Tibial nerve (tissue), 4 donors: ENCODE data around the gene GPR62. TPM values are rescaled to one million over a fixed set of nuclear protein-coding genes. Genes with fewer than 3 reads are reported as not detected.

Source experiments
- DNase-seq, 2 donors: peaks; one replicate each; pipeline ENCODE4 v3.0.0-alpha.2; 2019; ENCODE audit warnings: low spot score in 2 of 2
- H3K27ac ChIP-seq, 4 donors: fragments of 200-600 bp; sonication (generic) in 3 of 4; one replicate each; pipeline ENCODE4 v1.5.1; 2017 to 2019; ENCODE audit warnings: mild to moderate bottlenecking in 1 of 4
- H3K27me3 ChIP-seq, 2 donors: fragments of 200-600 bp; sonication (generic) in 1 of 2; one replicate each; pipeline versions ENCODE4 v1.5.1 to v1.6.0; 2017 to 2019
- H3K36me3 ChIP-seq, 3 donors: fragments of 200-600 bp; sonication (generic); one replicate each; pipeline ENCODE4 v1.5.1; 2018 to 2019
- H3K4me1 ChIP-seq, 4 donors: fragments of 200-600 bp; sonication (generic) in 3 of 4; one replicate each; pipeline ENCODE4 v1.5.1; 2017 to 2019
- H3K4me3 ChIP-seq, 4 donors: fragments of 200-600 bp; sonication (generic) in 3 of 4; one replicate each; pipeline ENCODE4 v1.5.1; 2017 to 2019; ENCODE audit warnings: mild to moderate bottlenecking in 1 of 4, moderate library complexity in 1 of 4
- H3K9me3 ChIP-seq, 4 donors: fragments of 200-600 bp; sonication (generic) in 3 of 4; one replicate each; pipeline ENCODE4 v1.5.1; 2017 to 2019
- EP300 ChIP-seq, 2 donors: sonication (generic); formaldehyde crosslinking; IDR thresholded peaks; one replicate each; pipeline ENCODE4 v1.6.1; 2017; ENCODE audit warnings: antibody characterized with exemption in 2 of 2, mild to moderate bottlenecking in 1 of 2
- POLR2A ChIP-seq, 2 donors: fragments of 450-650 bp; IDR thresholded peaks; one replicate each; pipeline ENCODE4 v1.6.1; 2017; ENCODE audit warnings: antibody characterized with exemption in 2 of 2, mild to moderate bottlenecking in 2 of 2, moderate library complexity in 2 of 2
- WGBS, 2 donors: methylation state at CpG; one replicate each; pipeline ENCODE4 v1.1.5; 2018; 5-methylcytosine and 5-hydroxymethylcytosine counted together
- total RNA-seq, 4 donors: library from RNA; depleted of rRNA; stranded (reverse); fragments of >200 nt; gene quantifications; one replicate each; pipeline ENCODE4 v1.1.0, GENCODE V29; 2016
- TF ChIP-seq, protein P1 (sequence below), 5 experiments: fragments of 200-600 bp in 3 of 5; fragments of 450-650 bp in 2 of 5; sonication (generic) in 3 of 5; IDR thresholded peaks; one replicate each; pipeline ENCODE4 v1.5.1; 2016 to 2019; ENCODE audit warnings: antibody characterized with exemption in 5 of 5, mild to moderate bottlenecking in 3 of 5, moderate library complexity in 2 of 5

Gene GPR62
- total RNA-seq, 4 donors from 2014 or later = 0.87 to 1.0 TPM; not detected in 2

DNA sequence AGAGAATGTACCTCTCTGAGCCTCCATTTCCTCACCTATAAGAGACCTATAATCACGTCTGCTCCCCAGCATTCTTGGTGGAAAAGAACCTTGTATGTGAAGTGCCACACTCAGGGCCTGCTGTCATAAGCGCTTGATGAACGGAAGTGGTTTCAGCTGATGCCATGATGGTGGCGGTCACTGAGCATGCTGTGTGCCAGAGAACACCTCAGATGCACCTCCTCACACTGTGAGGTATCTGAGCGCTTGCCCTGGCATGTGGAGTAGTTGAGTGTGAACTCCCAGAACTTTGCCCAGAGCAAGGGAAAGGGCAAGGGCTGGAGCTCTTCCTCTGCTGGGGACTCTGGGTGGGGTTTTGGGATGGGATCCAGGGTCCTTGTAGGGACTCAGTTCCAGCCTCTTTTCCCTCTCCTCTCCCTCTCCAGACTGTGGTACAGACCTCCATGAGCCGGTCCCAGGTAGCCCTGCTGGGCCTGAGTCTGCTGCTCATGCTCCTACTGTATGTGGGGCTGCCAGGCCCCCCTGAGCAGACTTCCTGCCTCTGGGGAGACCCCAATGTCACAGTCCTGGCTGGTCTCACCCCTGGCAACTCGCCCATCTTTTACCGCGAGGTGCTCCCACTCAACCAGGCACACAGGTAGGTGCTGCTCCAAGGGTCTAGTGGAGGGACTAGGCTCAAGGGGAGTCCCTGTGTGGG, 22.4 kb downstream of the GPR62 start:
- Histone ChIP-seq H3K27me3 (no peaks in the 10 kb centered on the region), H3K4me1 (peaks cover 0 to 58% (median 34%) of the 10 kb centered on the region in 4 donors), H3K27ac (peak overlapping the region in 1 of 4 donors; percentile 35), H3K9me3 (no peaks in the 10 kb centered on the region), H3K36me3 (peaks cover 0 to 10% (median 0%) of the 10 kb centered on the region in 3 donors), H3K4me3 (no peak overlapping the region)
- no peak for TF ChIP-seq POLR2A (IDR thresholded peaks at IDR 0.05)
- no peak for DNase-seq
- 90 to 94% methylated on average over 9 of the region's 9 CpGs for WGBS, 2 donors

DNA sequence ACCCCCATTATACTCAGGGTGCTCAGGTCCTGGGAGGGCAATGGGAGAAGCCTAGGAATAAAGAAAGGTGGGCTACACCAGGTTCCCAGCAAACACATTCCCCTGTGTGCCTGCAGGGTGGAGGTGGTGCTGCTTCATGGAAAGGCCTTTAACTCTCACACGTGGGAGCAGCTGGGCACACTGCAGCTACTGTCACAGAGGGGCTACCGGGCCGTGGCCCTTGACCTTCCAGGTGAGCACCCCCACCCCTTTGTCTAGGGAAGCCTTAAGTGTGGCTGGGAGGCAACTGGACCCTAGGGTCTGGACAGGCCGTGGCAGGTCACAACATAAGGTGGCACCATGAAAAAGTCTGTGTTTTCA, 22.9 kb downstream of the GPR62 start:
- Histone ChIP-seq H3K4me1 (peaks cover 0 to 54% (median 36%) of the 10 kb centered on the region in 4 donors), H3K9me3 (no peaks in the 10 kb centered on the region), H3K27ac (no peak overlapping the region), H3K36me3 (peaks cover 0 to 10% (median 0%) of the 10 kb centered on the region in 3 donors), H3K4me3 (no peak overlapping the region), H3K27me3 (no peaks in the 10 kb centered on the region)
- no peak for TF ChIP-seq POLR2A (IDR thresholded peaks at IDR 0.05)
- TF ChIP-seq, protein P1, sequence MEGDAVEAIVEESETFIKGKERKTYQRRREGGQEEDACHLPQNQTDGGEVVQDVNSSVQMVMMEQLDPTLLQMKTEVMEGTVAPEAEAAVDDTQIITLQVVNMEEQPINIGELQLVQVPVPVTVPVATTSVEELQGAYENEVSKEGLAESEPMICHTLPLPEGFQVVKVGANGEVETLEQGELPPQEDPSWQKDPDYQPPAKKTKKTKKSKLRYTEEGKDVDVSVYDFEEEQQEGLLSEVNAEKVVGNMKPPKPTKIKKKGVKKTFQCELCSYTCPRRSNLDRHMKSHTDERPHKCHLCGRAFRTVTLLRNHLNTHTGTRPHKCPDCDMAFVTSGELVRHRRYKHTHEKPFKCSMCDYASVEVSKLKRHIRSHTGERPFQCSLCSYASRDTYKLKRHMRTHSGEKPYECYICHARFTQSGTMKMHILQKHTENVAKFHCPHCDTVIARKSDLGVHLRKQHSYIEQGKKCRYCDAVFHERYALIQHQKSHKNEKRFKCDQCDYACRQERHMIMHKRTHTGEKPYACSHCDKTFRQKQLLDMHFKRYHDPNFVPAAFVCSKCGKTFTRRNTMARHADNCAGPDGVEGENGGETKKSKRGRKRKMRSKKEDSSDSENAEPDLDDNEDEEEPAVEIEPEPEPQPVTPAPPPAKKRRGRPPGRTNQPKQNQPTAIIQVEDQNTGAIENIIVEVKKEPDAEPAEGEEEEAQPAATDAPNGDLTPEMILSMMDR (IDR thresholded peaks at IDR 0.05) = no peak
- TF ChIP-seq EP300 (IDR thresholded peaks at IDR 0.05) = no peak
- WGBS, 2 donors = 74 to 77% methylated on average over 4 of the region's 4 CpGs
- DNase-seq = no peak

DNA sequence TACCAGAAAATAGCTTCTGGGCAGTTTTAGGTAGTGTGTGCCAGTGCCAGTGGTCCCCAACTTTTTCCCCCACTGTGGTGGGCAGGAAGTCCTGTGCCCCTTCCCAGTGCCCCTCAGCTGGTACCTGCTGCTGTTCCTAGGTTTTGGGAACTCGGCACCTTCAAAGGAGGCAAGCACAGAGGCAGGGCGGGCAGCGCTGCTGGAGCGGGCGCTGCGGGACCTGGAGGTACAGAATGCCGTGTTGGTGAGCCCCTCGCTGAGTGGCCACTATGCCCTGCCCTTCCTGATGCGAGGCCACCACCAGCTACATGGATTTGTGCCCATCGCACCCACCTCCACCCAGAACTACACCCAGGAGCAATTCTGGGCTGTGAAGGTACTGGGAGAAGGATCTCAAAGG, 25.1 kb downstream of the GPR62 start:
- Histone ChIP-seq H3K9me3 (no peaks in the 10 kb centered on the region), H3K27ac (no peak overlapping the region), H3K27me3 (no peaks in the 10 kb centered on the region), H3K4me1 (peaks cover 0 to 59% (median 30%) of the 10 kb centered on the region in 4 donors), H3K4me3 (no peak overlapping the region), H3K36me3 (peaks cover 0 to 13% (median 0%) of the 10 kb centered on the region in 3 donors)
- no peak for DNase-seq
- WGBS, 2 donors = 96% methylated on average over 10 of the region's 10 CpGs; no CpG with 5 or more reads in 1 of the 2 donors
- TF ChIP-seq, protein P1 (IDR thresholded peaks at IDR 0.05) = no peak
- no peak for TF ChIP-seq POLR2A (IDR thresholded peaks at IDR 0.05)
- no peak for TF ChIP-seq EP300 (IDR thresholded peaks at IDR 0.05)

DNA sequence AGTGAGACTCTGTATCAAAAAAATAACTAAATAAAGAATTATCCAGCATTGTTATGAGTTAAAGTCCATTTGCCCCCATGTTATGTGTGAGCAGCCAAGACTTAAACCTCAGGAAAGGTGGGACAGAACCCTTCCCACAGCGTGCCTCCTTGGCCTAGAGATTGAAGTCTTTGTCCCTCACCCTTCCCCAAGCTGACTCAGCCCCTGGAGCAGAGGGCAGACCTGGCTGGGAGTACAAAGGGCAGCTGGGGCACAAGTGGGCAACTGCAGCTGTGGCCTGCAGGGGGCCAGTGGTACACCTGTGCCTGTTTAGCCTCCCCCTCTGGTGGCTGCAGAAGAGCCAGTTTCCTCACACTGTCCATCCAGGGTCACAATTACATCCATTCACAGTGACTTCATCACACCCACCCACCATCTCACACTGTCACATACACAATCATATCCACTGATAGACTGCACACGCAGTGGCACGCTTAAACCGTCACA, 27.2 kb downstream of the GPR62 start:
- H3K4me3 ChIP-seq = peak overlapping the region; percentile 53 to 76 (median 60)
- peak overlapping the region; percentile 81 to 96 (median 93) for H3K27ac ChIP-seq
- H3K4me1 ChIP-seq = peaks cover 0 to 42% (median 20%) of the 10 kb centered on the region in 4 donors
- peaks cover 0 to 32% (median 0%) of the 10 kb centered on the region in 3 donors for H3K36me3 ChIP-seq
- TF ChIP-seq EP300 (IDR thresholded peaks at IDR 0.05) = no peak
- TF ChIP-seq, protein P1 (IDR thresholded peaks at IDR 0.05) = peak in 1 of 5 experiments; percentile 43
- no peaks in the 10 kb centered on the region for H3K9me3 ChIP-seq
- WGBS, 2 donors = 7 to 13% methylated on average over 4 of the region's 4 CpGs
- DNase-seq = no peak
- no peaks in the 10 kb centered on the region for H3K27me3 ChIP-seq

DNA sequence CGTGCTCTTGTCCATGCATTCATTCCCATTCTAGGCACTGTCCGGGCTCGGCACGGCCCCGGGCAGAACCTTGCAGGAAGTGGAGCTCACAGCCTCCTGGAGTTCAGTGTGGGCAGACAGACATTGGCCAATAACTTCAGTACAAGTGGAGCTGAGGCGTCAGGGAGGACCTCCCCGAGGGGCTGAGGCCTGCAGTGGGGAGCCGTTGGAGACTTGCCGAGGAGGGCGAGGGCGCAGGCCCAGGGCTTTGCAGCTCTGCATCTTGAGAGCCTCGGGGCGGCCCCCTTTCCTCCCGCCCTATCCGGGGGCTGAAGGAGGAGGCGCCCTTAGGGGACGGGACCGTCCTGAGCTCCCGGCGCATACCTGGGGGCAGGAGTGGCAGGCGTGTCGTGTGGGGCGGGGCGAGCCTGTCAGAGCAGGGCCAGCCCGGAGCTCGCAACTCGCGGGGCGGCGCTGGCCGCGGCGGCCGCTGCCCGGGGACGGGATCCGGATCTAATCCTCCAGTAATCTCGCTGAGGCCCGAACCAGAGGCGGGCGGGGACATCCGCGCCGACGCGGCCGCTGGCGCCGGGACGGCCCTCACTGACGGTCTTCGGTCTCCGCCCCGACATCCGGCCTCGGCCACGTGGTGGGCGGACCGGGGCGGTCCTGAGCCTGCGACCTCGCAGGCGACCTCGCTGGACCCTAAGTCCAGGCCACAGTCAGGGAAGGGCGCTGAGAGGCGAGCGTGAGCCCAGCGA, 27.8 kb downstream of the GPR62 start, which contains the start of gene ACY1:
TSS of gene ACY1 (plus strand) at position 698 of the 740 bp plus-strand sequence. CDS start 530 bp downstream, outside the sequence.
- Histone ChIP-seq H3K27ac (peak within 1 kb of the TSS; percentile 81 to 96 (median 93)), H3K27me3 (no peaks in the 10 kb centered on the region), H3K9me3 (no peaks in the 10 kb centered on the region), H3K36me3 (peaks cover 0 to 35% (median 0%) of the 10 kb centered on the region in 3 donors), H3K4me3 (peak within 1 kb of the TSS; percentile 53 to 76 (median 60)), H3K4me1 (peaks cover 0 to 42% (median 20%) of the 10 kb centered on the region in 4 donors)
- WGBS, 2 donors = 1 to 4% methylated on average over 9 to 54 of the region's 68 CpGs
- TF ChIP-seq EP300 (IDR thresholded peaks at IDR 0.05) (peak in 1 of 2 donors; percentile 71), POLR2A (IDR thresholded peaks at IDR 0.05) (peak in 1 of 2 donors; percentile 68)
- TF ChIP-seq, protein P1 (IDR thresholded peaks at IDR 0.05) = peak in 1 of 5 experiments; percentile 8
- DNase-seq = peak; percentile 67 to 68
